Prostate gland (tissue), 2 donors: Measurements from ENCODE around the gene ZMIZ1. TPM values are rescaled to one million over a fixed set of nuclear protein-coding genes. Genes with fewer than 3 reads are reported as not detected.

Experiments
- DNase-seq: peaks from one replicate; pipeline ENCODE4 v3.0.0-alpha.2; 2019; ENCODE audit warnings: low spot score
- H3K27ac ChIP-seq, 2 donors: fragments of 200-600 bp; sonication (generic); 2 replicates each; pipeline ENCODE4 v1.5.1; 2017 to 2019
- H3K27me3 ChIP-seq: fragments of 200-600 bp; sonication (generic); replicated peaks from 2 replicates; pipeline ENCODE4 v1.5.1; 2019; ENCODE audit not compliant: insufficient read depth
- H3K36me3 ChIP-seq, 2 donors: fragments of 200-600 bp; sonication (generic); 1 replicate in 1 of 2; 2 replicates in 1 of 2; pipeline versions ENCODE4 v1.5.1 to v1.8.1; 2017 to 2019
- H3K4me1 ChIP-seq: fragments of 200-600 bp; sonication (generic); replicated peaks from 2 replicates; pipeline ENCODE4 v1.5.1; 2019
- H3K4me3 ChIP-seq, 2 donors: fragments of 200-600 bp; sonication (generic); 2 replicates each; pipeline ENCODE4 v1.5.1; 2017 to 2019
- H3K9me3 ChIP-seq: fragments of 200-600 bp; sonication (generic); 2 replicates; pipeline ENCODE4 v1.5.1; 2017
- POLR2A ChIP-seq: fragments of 450-650 bp; IDR thresholded peaks from one replicate; pipeline ENCODE4 v1.6.1; 2016; ENCODE audit warnings: antibody characterized with exemption, mild to moderate bottlenecking
- POLR2AphosphoS5 ChIP-seq: sonication (generic); formaldehyde crosslinking; IDR thresholded peaks from one replicate; pipeline ENCODE4 v1.6.1; 2017; ENCODE audit warnings: antibody characterized with exemption
- WGBS: methylation state at CpG from one replicate; pipeline ENCODE4 v1.1.5; 2018; 5-methylcytosine and 5-hydroxymethylcytosine counted together
- intact Hi-C: fragments of 100-400 bp; cut with DNase I; formaldehyde crosslinking; loops from one replicate; pipeline ENCODE4 v1.14.2; 2022
- total RNA-seq, 2 donors: library from RNA; depleted of rRNA; stranded (reverse); fragments of >200 nt; gene quantifications; one replicate each; pipeline ENCODE4 v1.1.0, GENCODE V29; 2016
- TF ChIP-seq, protein P1 (sequence below), 4 experiments: fragments of 200-600 bp in 2 of 4; fragments of 450-650 bp in 2 of 4; sonication (generic) in 2 of 4; IDR thresholded peaks; 1 replicate in 3 of 4; 2 replicates in 1 of 4; pipeline ENCODE4 v1.5.1; 2016 to 2019; ENCODE audit warnings: antibody characterized with exemption in 4 of 4, mild to moderate bottlenecking in 2 of 4, moderate library complexity in 2 of 4

Gene ZMIZ1
- total RNA-seq, 2 donors from 2014 or later = 69.6 to 78.5 TPM

DNA sequence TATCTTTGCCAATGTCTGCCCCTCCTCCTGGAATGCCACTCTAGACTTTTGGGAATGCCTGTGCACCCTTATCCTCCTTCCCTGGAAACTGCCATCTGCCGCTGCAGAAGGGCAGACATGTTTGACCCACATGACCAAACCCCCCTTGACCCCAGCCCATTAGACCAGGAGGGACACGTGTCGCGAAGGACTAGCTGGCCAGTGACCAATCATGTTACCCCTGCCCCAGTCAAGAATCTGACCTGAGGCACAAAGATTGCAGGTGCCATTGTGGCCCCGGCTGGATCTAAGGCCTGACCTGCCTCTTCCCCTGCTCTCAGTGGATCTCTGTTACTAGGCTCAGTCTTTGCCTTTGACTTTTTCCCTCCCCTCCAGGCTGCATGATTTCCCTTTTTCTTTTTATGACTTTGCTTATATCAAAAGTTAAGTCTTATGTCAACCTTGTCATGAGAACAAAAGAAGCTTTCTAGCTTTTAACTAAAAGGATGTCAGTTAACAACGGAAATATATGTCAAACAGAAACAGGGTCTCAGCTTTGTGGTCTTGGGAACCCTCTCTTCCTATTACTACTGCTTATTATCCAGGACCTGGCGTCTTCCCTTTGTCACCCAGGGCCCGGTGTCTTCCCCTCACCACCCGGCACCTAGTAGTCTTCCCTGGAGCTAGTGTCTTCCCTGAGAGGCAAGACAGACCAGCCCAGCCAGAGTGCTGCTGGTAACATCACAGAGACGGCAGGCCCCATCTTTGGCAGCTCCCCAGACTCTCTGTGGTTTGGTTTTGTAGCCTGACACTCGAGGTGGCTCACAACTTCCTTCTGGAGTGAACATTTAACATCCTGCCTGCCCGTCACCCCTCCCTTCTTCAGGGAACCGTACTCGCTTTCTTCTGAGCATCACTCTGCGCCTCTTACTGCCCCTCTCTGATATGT, 254.1 kb downstream of the ZMIZ1 start:
- H3K27ac ChIP-seq = no peak overlapping the region
- TF ChIP-seq, protein P1, sequence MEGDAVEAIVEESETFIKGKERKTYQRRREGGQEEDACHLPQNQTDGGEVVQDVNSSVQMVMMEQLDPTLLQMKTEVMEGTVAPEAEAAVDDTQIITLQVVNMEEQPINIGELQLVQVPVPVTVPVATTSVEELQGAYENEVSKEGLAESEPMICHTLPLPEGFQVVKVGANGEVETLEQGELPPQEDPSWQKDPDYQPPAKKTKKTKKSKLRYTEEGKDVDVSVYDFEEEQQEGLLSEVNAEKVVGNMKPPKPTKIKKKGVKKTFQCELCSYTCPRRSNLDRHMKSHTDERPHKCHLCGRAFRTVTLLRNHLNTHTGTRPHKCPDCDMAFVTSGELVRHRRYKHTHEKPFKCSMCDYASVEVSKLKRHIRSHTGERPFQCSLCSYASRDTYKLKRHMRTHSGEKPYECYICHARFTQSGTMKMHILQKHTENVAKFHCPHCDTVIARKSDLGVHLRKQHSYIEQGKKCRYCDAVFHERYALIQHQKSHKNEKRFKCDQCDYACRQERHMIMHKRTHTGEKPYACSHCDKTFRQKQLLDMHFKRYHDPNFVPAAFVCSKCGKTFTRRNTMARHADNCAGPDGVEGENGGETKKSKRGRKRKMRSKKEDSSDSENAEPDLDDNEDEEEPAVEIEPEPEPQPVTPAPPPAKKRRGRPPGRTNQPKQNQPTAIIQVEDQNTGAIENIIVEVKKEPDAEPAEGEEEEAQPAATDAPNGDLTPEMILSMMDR (IDR thresholded peaks at IDR 0.05) = no peak
- TF ChIP-seq POLR2AphosphoS5 = peak; percentile 45
- H3K36me3 ChIP-seq = no peaks in the 10 kb centered on the region
- no peaks in the 10 kb centered on the region for H3K4me1 ChIP-seq
- WGBS = 59% methylated on average over 15 of the region's 15 CpGs
- intact Hi-C loops = no loop called here
- peak; percentile 76 for DNase-seq
- no peak overlapping the region for H3K4me3 ChIP-seq
- H3K9me3 ChIP-seq = no peaks in the 10 kb centered on the region
- H3K27me3 ChIP-seq = no peaks in the 10 kb centered on the region

DNA sequence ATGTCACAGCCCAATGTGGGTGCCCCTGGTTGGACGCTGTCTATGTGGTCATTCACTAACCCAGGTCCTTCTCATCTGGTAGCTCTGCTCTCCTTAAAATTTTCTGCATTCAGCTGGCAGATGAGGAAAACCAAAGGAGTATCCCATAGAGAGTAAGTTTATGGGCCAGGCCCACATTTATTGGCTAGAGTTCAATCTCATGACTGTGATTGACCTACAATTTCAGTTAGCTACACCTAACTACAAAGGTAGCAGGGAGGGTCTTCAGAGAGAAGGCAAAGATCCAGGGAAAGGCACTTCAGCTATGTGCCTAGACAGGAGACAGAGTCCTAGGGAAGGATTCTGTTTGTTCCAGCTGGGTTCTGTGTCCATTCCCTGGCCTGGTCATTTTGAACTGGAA, 254.8 kb downstream of the ZMIZ1 start:
- Histone ChIP-seq H3K9me3 (no peaks in the 10 kb centered on the region), H3K4me3 (no peak overlapping the region), H3K36me3 (no peaks in the 10 kb centered on the region), H3K27ac (no peak overlapping the region), H3K4me1 (no peaks in the 10 kb centered on the region), H3K27me3 (no peaks in the 10 kb centered on the region)
- 100% methylated on average over 1 of the region's 1 CpG for WGBS
- TF ChIP-seq POLR2AphosphoS5 (no peak), POLR2A (no peak)
- TF ChIP-seq, protein P1 (IDR thresholded peaks at IDR 0.05) = no peak
- intact Hi-C loops = no loop called here
- DNase-seq = no peak

DNA sequence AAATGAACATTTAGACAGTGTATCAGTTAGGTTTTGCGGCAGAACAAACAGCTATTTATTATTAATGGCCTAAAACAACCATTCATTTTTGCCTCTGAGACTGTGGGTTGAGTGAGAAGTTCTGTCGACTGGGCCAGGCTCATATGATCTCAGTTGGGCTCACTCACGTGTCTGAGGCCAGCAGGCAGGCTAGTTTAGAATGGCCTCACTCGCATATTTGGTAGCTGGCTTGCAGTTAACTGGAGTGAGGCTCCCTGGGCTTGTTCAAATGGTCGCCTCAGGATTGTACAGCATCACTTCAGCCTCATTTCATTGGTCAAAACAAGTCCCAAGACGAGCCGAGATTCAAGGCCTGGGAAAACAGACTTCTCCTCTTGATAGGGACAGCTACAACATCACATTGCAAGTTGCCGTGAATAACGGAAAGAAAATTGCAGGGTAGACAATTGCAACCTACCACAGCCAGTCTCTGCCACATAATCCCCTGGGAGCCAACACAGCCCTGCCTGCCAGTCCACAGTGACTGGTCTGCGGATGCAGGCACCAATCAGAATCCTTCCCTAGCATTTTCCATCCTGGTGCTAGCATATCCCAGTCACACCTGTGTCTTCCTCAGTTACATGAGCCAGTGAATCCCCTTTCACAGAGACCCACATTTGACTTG, 255.4 kb downstream of the ZMIZ1 start:
- no peaks in the 10 kb centered on the region for H3K4me1 ChIP-seq
- H3K27ac ChIP-seq = no peak overlapping the region
- no peak for DNase-seq
- intact Hi-C loops = no loop called here
- no peaks in the 10 kb centered on the region for H3K27me3 ChIP-seq
- no peaks in the 10 kb centered on the region for H3K9me3 ChIP-seq
- TF ChIP-seq POLR2AphosphoS5 = no peak
- TF ChIP-seq, protein P1 (IDR thresholded peaks at IDR 0.05) = no peak
- no peak for TF ChIP-seq POLR2A
- no peaks in the 10 kb centered on the region for H3K36me3 ChIP-seq
- 90% methylated on average over 10 of the region's 10 CpGs for WGBS
- no peak overlapping the region for H3K4me3 ChIP-seq

DNA sequence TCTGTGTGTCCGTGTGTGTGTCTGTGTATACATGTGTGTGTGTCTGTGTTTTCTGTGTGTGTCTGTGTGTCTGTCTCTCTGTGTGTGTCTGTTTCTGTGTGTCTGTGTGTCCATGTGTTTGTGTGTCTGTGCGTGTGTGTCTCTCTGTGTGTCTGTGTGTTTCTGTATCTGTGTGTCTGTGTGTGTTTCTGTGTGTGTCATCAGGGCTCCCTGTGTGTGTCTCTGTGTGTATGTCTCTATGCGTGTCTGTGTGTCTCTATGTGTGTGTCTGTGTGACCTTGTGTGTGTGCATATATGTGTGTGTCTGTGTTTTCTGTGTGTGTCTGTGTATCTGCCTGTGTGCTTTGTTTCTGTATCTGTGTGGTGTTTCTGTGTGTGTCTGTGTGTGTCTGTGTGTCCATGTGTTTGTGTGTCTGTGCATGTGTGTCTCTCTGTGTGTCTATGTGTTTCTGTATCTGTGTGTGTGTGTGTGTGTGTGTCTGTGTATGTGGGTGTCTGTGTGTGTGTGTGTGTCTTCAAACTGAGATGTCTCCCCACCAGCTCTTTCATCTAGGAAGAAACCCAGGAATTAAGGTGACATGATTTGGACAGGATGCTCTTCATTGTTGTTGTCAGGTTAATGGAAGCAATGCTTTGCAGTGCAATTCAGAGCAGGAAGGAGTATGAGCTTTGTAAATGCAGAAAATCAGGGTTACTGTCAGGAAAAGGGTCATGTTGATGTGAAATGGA, 257.8 kb downstream of the ZMIZ1 start:
- Histone ChIP-seq H3K27me3 (no peaks in the 10 kb centered on the region), H3K36me3 (no peaks in the 10 kb centered on the region), H3K9me3 (no peaks in the 10 kb centered on the region), H3K27ac (no peak overlapping the region), H3K4me1 (no peaks in the 10 kb centered on the region), H3K4me3 (no peak overlapping the region)
- intact Hi-C loops = no loop called here
- TF ChIP-seq POLR2A = no peak
- TF ChIP-seq, protein P1 (IDR thresholded peaks at IDR 0.05) = no peak
- TF ChIP-seq POLR2AphosphoS5 = no peak
- no peak for DNase-seq
- WGBS = 90% methylated on average over 3 of the region's 3 CpGs
